Measurements from ENCODE around the gene CEACAM3. TPM values are rescaled to one million over a fixed set of nuclear protein-coding genes. Genes with fewer than 3 reads are reported as not detected.
"Not testable (repeated sequence)": the region's sequence is repeated elsewhere in the genome, so short reads cannot be mapped to it uniquely, and the experiment has no call there.

The CEACAM3 gene
- total RNA-seq, 4 donors from 2014 or later, result not detected

DNA sequence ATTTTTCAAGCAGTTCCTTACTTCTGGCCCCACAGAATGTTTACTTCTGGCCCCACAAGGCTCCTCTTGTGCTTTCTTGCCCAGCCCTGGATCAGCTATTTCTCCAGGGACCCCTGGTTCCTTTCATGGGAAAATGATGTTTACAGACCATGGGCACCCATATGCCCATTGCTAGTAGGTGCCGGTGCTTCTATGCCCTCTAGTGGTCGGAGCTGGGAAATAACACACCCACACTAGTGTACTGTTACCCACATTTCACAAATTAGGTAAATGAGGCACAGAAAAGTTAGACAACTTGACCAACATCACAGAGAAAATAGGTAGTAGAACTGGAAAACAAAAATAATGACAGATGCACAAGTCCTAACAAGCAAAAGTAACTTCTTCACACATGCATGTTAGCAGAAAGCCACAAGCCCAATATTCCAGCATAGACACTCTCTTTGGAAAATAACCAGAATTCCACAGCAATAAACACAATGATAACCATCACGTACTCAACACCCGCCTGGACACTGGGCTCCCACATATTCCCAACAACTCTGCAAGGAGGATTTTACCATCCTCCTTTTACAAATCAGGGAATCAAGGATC, 42.4 kb upstream of the CEACAM3 start:
- Histone ChIP-seq H3K36me3 (no peaks in the 10 kb centered on the region), H3K9me3 (no peaks in the 10 kb centered on the region), H3K27ac (no peak overlapping the region), H3K4me3 (no peak overlapping the region), H3K4me1 (peaks cover 0 to 19% (median 0%) of the 10 kb centered on the region in 4 donors), H3K27me3 (no peaks in the 10 kb centered on the region)
- peak in 2 of 3 donors; percentile 67 to 85 for DNase-seq
- TF ChIP-seq POLR2A (IDR thresholded peaks at IDR 0.05), result no peak
- TF ChIP-seq, protein P1, sequence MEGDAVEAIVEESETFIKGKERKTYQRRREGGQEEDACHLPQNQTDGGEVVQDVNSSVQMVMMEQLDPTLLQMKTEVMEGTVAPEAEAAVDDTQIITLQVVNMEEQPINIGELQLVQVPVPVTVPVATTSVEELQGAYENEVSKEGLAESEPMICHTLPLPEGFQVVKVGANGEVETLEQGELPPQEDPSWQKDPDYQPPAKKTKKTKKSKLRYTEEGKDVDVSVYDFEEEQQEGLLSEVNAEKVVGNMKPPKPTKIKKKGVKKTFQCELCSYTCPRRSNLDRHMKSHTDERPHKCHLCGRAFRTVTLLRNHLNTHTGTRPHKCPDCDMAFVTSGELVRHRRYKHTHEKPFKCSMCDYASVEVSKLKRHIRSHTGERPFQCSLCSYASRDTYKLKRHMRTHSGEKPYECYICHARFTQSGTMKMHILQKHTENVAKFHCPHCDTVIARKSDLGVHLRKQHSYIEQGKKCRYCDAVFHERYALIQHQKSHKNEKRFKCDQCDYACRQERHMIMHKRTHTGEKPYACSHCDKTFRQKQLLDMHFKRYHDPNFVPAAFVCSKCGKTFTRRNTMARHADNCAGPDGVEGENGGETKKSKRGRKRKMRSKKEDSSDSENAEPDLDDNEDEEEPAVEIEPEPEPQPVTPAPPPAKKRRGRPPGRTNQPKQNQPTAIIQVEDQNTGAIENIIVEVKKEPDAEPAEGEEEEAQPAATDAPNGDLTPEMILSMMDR (IDR thresholded peaks at IDR 0.05), result peak; percentile 47 to 74 (median 68)

DNA sequence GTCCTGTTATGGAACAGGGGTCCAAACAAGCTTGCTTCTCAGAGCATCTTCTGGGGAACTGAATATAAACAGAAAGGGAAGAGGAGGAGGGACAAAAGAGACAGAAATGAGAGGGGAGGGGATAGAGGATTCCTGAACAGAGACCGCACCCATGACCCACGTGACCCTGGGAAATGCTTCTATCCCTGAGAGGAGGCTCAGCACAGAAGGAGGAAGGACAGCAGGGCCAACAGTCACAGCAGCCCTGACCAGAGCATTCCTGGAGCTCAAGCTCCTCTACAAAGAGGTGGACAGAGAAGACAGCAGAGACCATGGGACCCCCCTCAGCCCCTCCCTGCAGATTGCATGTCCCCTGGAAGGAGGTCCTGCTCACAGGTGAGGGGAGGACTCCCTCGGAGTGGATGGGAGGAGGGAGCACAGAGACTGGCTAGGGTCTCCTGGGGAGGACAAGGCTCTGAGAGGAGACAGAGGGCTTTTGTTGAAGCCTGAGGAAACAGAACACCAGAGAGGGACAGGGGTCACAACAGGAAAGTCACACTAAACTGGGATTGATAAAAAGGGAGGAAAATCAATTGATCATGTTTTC, 41.0 kb upstream of the CEACAM3 start, which contains the start of gene CEACAM6:
Gene CEACAM6 (plus strand): TSS at position 203 of the 586 bp plus-strand sequence. CDS start 109 bp downstream, at position 312.
- DNase-seq, result peak in 1 of 3 donors; percentile 64
- no peaks in the 10 kb centered on the region for H3K36me3 ChIP-seq
- peaks cover 0 to 19% (median 0%) of the 10 kb centered on the region in 4 donors for H3K4me1 ChIP-seq
- TF ChIP-seq, protein P1 (IDR thresholded peaks at IDR 0.05), result no peak
- TF ChIP-seq POLR2A (IDR thresholded peaks at IDR 0.05), result peak in 1 of 2 donors; percentile 23
- no peaks in the 10 kb centered on the region for H3K9me3 ChIP-seq
- no peaks in the 10 kb centered on the region for H3K27me3 ChIP-seq
- peak within 1 kb of the TSS in 1 of 4 donors; percentile 28 for H3K4me3 ChIP-seq
- no peak within 1 kb of the TSS for H3K27ac ChIP-seq

DNA sequence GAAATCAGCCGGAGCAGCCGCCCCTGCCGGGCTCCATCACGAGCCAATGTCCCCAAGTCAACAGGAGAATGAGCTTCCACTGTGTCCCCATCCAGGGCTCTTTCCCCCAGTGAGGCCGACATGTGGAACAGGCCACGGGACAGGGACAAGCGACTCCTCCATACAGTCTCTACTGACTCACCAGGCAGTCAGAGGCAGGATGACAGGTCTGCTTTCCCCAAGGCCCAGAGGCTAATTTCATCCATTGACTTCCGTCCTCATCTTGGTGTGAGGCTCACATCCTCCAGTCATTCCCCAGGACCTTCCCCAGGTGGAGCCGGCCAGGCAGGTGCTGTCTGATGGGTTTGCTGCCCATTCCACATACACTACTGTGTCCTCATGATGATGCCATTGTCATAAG, 37.5 kb upstream of the CEACAM3 start:
- peaks cover 0 to 19% (median 0%) of the 10 kb centered on the region in 4 donors for H3K4me1 ChIP-seq
- no peaks in the 10 kb centered on the region for H3K9me3 ChIP-seq
- no peak overlapping the region for H3K27ac ChIP-seq
- no peaks in the 10 kb centered on the region for H3K36me3 ChIP-seq
- no peak for TF ChIP-seq POLR2A (IDR thresholded peaks at IDR 0.05)
- TF ChIP-seq, protein P1 (IDR thresholded peaks at IDR 0.05), result no peak
- H3K27me3 ChIP-seq, result no peaks in the 10 kb centered on the region
- H3K4me3 ChIP-seq, result no peak overlapping the region
- DNase-seq, result no peak

DNA sequence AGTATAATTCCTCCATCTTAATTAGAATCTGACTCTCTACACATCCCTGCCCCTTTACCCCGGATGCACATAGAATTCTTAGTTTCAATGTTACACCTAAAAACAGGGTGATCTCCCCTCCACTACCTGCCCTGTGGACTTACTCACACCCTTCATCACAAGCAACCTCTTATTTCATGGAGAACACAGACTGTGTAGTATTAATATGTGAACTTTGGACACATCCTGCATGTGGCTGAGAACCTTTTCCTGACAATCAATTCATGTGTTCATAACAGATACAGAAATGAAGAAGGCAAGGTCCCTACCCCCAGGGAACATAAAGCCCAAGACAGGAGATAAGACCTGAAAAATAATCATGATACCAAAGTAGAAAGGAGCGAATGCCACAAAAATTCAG, 29.3 kb upstream of the CEACAM3 start:
- H3K27ac ChIP-seq, result peak overlapping the region in 1 of 4 donors; percentile 18
- no peaks in the 10 kb centered on the region for H3K4me1 ChIP-seq
- DNase-seq, result no peak
- H3K36me3 ChIP-seq, result no peaks in the 10 kb centered on the region
- no peak for TF ChIP-seq POLR2A (IDR thresholded peaks at IDR 0.05)
- TF ChIP-seq, protein P1 (IDR thresholded peaks at IDR 0.05), result no peak
- no peaks in the 10 kb centered on the region for H3K27me3 ChIP-seq
- H3K9me3 ChIP-seq, result no peaks in the 10 kb centered on the region
- no peak overlapping the region for H3K4me3 ChIP-seq

DNA sequence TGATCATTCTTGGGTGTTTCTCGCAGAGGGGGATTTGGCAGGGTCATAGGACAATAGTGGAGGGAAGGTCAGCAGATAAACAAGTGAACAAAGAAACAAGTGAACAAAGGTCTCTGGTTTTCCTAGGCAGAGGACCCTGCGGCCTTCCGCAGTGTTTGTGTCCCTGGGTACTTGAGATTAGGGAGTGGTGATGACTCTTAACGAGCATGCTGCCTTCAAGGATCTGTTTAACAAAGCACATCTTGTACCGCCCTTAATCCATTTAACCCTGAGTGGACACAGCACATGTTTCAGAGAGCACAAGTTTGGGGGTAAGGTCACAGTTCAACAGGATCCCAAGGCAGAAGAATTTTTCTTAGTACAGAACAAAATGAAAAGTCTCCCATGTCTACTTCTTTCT, 28.3 kb upstream of the CEACAM3 start:
- H3K4me1 ChIP-seq, H3K27me3 ChIP-seq, H3K36me3 ChIP-seq, H3K9me3 ChIP-seq, H3K4me3 ChIP-seq, DNase-seq, H3K27ac ChIP-seq: not testable (repeated sequence)

DNA sequence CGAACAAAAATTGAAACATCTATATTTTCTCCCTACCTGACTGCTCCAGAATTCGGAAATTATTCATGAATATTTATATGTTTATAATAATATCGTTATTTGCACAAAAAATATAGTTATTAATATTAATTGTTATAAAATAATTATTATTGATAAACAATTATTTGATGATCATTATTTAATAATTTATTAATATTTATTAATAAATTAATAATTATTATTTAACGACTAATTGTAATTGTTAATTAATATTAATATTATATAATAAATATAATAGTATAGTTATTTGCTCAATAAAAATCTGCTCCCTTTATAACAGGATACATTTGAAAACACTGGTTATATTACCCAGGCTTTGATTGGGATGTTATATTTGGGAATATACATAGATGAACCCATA, 26.8 kb upstream of the CEACAM3 start:
- H3K4me1 ChIP-seq, result peaks cover 0 to 19% (median 0%) of the 10 kb centered on the region in 4 donors
- H3K9me3 ChIP-seq, result no peaks in the 10 kb centered on the region
- no peak for DNase-seq
- no peak for TF ChIP-seq POLR2A (IDR thresholded peaks at IDR 0.05)
- TF ChIP-seq, protein P1 (IDR thresholded peaks at IDR 0.05), result no peak
- no peaks in the 10 kb centered on the region for H3K36me3 ChIP-seq
- no peak overlapping the region for H3K4me3 ChIP-seq
- no peaks in the 10 kb centered on the region for H3K27me3 ChIP-seq
- H3K27ac ChIP-seq, result no peak overlapping the region

All from Peyer's patch (tissue), 4 donors.